SK-N-MC (cell line): ENCODE results near the gene CSF2.

Experiments used
- EZH2 ChIP-seq: fragments of 200-600 bp; sonication (generic); IDR thresholded peaks from one replicate; pipeline ENCODE4 v1.6.1; 2017; ENCODE audit warnings: antibody characterized with exemption
- POLR2AphosphoS5 ChIP-seq: IDR thresholded peaks from 2 replicates; pipeline ENCODE4 v1.6.1; 2012; ENCODE audit warnings: mild to moderate bottlenecking, low read depth, low read length, borderline replicate concordance

DNA sequence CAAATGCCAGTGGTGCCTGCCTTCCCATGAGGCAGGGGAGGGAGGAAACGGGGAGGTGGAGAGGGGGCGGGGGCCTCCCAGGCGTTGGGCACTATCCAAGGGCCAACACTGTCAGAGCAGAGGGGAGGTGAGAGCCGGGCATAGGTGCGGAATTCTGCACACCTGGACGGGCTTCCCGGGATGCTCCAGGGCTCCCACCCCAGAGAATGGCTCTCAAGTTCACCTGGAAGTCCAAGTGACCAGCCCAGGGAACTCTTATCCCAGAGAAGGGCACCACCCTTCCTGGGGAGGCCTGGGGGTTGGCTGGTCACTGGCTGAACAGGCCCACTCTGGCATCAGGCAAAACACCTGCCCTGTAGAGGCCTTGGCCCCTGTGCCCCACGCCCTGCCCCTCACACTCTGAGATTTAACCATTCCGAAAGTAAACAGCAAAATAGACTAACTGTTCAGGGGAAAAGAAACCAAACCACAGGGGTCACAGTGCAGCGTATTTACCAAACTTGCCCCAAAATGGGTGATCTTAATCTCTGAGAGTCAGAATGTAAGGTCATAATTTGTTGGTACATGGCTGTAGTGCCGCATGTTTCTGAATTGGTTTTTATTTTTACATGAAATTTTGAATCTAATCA lies 2.7 kb downstream of the CSF2 start:
- no peak for TF ChIP-seq POLR2AphosphoS5
- no peak for TF ChIP-seq EZH2
